Kidney glomerular epithelial cell (primary cell): ENCODE results near the gene IER3IP1.
"Not testable (repeated sequence)": the region's sequence is repeated elsewhere in the genome, so short reads cannot be mapped to it uniquely, and the experiment has no call there.

Source experiments
- DNase-seq: peaks from one replicate; lab custom pipeline; 2025; lab: John Stamatoyannopoulos, UW

IER3IP1 gene

DNA sequence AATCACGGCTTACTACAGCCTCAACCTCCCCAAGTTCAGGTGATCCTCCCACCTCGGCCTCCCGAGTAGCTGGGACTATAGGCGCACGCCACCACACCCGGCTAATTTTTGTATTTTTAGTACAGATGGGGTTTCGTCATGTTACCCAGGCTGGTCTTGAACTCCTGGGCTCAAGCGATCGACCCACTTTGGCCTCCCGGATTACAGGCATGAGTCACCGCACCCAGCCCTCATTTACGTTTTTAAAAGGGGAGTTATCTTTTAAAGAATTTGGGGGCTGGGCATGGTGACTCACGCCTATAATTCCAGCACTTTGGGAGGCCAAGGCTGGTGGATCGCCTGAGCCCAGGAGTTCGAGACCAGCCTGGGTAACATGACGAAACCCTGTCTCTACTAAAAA is 17.8 kb downstream of the IER3IP1 start:
- DNase-seq, result not testable (repeated sequence)

GRCh38 chr18:47151439-47151838 is 24.7 kb downstream of the IER3IP1 start:
- no peak for DNase-seq

DNA sequence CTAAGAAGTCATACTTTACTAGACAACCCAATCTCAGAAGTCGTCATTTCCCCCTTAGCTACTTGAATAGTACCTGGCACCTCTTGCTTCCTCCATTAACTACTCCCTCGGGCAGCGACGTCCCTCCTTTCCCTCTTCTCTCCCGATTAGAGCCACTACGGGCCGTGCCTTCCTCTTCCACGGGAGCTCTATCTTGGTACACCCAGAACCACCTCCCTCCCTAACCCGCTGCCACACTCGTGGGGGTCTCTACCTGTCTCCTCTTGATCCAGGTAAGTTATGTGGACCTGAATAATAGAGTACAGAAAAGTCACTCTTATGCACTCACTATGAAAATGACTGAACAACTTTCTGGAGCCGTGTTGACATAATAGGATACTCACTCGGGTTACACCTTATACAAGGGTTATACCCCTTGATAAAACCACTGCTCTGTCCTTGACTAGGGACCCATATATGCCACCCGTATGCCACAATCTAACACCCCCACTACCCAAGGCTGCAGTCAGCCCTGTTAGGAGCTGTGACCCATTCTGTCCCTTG is 25.3 kb downstream of the IER3IP1 start:
- DNase-seq, result no peak

DNA sequence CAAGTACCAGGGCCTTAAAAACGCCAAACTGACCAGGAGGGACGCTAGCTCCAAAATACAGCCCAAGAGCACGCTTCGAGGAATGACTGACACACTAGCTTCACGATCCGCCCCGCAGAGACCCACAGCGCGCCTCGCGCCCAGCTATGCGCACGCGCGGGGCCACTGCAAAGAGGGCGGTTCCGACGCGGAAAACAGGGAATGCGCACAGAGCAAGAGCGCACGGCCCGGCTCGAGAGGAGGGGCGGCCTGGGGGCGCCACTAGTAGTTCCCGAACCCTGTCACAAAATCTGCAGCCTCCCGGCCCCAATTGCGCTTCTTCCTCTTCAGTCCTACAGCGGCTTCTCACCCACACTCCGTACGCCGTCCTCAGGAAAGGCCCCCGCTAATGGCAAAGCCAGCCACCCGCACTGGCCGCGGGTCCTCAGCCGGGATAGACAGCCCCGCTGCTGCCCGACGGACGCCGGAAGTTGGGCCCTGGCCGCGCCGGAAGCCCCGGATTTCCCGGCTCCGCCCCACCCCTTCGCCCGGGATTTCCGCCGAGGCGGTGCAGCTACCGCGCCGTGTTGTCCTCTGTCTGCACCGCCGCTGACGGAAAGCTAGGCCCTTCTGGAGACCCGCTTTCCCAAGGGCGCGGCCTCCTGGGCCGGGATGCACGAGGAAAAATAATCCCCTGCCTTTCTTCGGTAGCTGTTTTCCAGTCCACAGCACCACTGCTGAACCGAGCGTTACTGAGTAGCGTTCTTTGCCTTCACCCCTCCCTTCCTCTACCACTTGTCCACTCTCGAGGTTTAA is 25.9 kb downstream of the IER3IP1 start, which contains the start of gene HDHD2:
TSS of gene HDHD2 (minus strand) at position 472 of the 795 bp plus-strand sequence. CDS start 14,061 bp downstream, outside the sequence.
- peak; percentile 85 for DNase-seq

DNA sequence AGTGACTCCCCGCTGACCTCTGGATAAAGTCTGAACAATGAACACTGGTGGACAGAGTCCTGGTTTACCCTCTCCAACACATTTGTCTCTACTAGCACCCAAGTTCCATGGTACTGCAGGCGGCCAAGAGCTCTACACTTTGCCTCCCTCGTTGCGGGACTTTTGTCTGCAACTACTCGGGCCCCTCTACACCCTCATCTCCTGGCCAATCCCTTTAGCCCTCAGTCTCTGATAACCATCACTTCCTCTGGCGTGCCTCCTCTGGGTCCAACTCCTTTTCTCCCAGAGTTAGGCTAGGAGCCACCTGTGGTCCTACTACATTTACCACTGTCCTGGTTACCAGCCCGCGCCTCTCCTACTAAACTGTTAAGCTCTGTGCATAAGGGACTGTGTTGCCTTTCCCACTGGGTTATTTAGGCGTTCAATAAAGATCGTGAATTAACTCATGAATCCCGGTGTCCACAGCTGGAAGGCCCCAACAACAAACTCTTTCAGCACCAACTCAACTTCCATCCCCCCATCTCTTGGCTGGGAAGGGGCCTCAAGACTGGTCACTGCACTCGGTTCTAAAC is 26.6 kb downstream of the IER3IP1 start:
- DNase-seq, result peak; percentile 64

GRCh38 chr18:47146206-47146605 is 30.0 kb downstream of the IER3IP1 start:
- DNase-seq, result no peak

- no peak for DNase-seq
Measured at GRCh38 chr18:47143899-47144485, 32.2 kb downstream of the IER3IP1 start.

DNA sequence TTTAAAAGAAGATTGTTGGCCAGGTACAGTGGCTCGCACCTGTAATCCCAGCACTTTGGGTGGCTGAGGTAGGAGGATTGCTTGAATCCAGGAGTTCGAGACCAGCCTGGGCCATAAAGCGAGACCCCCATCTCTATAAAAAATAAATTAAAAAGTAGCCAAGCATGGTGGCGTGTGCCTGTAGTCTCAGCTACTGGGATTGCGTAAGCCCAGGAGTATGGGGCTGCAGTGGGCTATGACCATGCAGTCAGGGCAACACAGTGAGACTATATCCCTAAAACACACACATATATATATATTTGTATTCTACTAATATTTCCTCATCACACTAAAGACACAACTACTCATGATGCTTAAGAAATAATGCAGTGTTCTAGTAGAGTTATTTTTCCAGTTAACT is 33.0 kb downstream of the IER3IP1 start:
- no peak for DNase-seq

- DNase-seq, result no peak
Measured at GRCh38 chr18:47141289-47141688, 34.9 kb downstream of the IER3IP1 start.

DNA sequence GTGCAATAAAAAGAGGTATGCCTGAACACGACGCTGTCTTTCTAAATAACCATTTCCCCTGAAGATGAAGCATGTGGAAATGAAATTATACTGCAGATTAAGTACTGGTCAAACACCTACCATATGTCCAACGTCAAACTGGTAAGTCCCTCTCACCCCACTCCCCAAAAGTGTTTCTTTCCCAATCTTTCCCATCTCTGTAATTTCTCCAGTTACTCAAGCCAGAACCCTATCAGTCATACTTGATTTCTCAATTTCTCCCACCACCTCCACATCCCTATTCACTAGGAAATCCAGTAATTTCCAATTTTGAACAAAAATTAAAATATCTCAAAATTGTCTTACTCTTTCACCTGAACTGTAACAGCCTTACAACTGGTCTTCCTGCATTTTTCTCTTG is 55.0 kb downstream of the IER3IP1 start:
- no peak for DNase-seq

DNA sequence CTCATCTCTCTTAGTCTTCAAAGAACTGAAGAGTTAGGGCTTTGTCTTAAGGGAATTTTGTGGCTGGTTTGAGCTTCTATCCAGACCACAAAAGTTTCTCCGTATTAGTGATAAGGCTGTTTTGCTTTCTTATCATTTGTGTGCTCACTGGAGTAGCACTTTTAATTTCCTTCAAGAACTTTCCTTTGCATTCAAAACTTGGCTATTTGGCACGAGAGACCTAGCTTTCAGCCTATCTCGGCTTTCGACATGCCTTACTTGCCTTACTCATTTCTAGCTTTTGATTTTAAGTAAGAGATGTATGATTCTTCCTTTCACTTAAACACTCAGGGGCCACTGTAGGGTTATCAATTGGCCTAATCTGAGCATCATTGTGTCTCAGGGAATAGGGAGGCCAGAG is 55.7 kb downstream of the IER3IP1 start:
- DNase-seq, result no peak

DNA sequence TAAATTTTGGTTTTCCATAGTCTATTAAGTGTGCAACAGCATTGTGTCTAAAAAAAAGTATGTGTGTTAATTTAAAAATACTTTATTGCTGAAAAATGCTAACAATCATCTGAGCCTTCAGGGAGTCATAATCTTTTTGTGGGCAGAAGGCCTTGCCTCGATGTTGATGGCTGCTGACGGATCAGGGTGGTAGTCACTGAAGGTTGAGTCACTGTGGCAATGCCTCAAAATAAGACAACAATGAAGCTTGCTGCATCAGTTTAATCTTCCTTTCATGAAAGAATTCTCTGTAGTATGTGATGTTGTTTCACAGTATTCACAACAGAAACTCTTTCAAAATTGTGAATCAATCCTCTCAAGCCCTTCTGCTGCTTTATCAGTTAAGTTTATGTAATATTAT is 57.2 kb downstream of the IER3IP1 start:
- DNase-seq, result no peak

DNA sequence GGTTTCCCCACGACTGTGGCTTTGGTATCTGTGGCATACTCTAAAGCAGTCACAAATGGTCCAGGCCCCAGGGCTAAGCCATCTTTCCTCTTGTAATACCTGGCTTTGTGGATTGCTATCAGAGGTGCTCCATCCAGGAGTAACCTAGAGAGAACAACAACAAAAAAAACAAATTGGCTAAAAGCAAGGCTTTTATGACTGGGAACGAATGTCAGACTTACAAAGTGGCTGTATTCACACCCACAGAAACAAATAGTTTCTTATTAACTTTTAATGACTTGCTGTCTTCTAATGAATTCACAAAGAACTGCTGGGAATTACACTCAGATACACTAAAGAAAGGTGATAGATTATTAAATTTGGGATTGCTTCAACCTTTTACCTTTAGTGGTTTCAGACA is 61.0 kb downstream of the IER3IP1 start:
- DNase-seq, result no peak

DNA sequence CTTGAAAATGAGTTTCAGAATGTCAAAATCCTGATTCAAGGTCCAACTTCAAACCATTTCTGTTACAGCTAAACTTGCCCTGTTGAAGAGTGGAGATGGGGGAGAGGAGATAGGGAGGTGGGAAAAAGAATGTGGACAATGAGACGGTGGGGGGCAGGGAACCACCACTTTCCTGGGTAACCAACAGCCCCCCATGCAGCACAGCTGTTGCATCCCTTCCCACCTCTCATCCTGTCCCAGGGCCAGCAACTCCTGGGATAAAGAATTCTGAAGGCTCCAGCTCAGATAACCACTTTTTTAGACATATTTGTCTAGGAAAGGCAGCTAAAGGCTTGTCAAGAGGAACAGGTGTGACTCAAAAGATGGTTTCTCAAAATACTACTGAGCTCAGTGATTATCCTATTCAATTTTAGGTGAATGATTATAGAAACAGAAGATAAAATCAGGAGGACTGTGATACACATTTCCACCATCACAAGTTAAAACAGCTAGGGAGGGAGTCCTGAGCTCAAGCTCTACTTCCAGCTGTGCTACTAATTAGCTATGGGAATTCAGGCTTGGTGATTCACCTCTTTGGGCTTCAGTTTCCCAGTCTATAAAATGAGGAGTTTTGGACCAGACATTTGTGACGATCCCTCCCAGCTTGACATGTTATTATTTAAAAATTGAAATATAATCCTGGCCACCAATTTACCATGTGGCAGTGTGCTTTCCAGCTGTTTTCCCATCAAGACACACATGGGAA is 62.2 kb downstream of the IER3IP1 start:
- no peak for DNase-seq

DNA sequence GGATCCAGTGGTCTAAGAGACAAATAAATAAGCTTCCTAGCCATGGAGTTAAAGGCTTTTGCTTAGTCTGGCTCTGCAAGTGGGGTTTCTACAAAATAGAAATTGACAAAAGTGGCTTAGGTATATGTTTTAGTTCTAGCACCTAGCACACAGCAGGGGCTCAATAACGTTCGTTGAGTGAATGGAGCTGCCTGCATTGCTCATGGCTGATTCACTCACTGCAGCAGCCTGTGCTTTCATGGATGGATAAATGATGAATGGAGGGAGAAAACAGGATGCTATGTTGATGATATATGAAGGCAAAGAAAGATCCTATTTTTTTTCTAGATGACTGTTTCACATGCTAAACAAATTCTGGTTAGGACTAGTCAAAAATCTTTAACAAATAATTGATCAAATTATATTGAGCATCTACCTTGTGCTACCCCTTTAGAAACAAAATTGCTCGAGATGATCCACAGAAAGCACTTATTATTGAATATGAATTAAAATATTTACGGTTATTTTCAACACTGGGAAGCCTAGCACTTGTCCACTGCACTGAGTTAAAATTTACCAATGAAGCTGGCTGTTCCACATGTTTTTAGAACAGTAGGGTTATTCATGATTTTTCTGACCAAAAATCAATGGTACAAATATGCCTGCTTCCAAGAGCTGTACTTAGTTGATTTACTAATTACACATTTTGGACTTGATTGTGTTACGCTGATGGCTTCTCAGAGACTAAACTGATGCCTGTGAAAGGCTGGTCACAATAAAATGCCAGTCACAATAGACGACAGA is 65.5 kb downstream of the IER3IP1 start:
- no peak for DNase-seq

- DNase-seq, result no peak
Measured at GRCh38 chr18:47109720-47110119, 66.4 kb downstream of the IER3IP1 start.

GRCh38 chr18:47108998-47109405 is 67.2 kb downstream of the IER3IP1 start:
- no peak for DNase-seq

DNA sequence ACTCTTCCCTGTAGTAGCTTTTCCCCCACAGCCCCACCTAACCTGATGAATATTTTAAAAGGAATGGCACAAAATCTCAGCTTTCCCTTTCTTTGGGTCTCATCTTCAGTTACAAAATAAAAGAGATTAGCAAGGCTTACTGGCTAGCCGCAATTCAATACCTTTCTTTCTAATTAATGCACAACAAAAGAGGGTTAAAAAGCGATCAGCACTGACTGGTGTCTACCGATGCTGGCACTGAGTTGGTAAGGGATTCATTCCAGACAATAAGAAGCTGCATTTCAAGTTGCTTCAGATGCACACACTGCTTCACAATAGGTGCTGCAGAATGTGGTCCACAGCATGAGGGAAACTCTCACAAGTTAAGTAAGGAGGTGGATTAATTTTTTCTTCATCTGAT is 67.8 kb downstream of the IER3IP1 start:
- DNase-seq, result no peak
